GM19193 (cell line): ENCODE results near the gene MORN1.

Source experiments
- POLR2A ChIP-seq: IDR thresholded peaks from 4 replicates; pipeline ENCODE4 v1.6.1; 2011; ENCODE audit not compliant: insufficient read depth, insufficient read length; ENCODE audit errors: extremely low read depth

The MORN1 gene

GRCh38 chr1:2376931-2377672 is 14.3 kb downstream of the MORN1 start:
- no peak for TF ChIP-seq POLR2A

DNA sequence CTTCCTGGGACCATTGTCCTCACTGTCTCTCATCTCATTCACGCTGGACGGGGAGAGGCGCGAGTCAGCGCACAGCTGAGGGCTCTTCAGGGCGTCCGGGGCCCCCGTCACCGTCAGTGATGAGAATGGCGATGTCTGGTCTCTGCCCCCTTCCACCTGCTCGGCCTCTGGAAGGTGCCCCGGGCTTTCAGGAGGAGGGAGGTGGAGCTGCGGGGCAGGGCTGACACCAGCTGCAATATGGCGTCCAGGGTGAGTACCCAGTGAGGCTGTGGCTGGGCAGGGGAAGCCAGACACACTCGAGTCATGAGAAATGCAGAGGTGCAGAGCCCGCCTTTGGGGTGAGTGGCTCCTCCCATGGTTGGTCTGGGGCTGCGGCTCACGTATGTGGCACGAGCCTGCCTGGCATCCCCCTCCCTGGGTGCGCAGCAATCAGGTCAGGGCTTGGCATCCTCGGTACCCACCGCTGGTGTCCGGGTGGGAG is 15.1 kb downstream of the MORN1 start:
- no peak for TF ChIP-seq POLR2A

GRCh38 chr1:2375923-2376260 is 15.5 kb downstream of the MORN1 start:
- TF ChIP-seq POLR2A: no peak

GRCh38 chr1:2375246-2375922 is 16.0 kb downstream of the MORN1 start:
- no peak for TF ChIP-seq POLR2A

DNA sequence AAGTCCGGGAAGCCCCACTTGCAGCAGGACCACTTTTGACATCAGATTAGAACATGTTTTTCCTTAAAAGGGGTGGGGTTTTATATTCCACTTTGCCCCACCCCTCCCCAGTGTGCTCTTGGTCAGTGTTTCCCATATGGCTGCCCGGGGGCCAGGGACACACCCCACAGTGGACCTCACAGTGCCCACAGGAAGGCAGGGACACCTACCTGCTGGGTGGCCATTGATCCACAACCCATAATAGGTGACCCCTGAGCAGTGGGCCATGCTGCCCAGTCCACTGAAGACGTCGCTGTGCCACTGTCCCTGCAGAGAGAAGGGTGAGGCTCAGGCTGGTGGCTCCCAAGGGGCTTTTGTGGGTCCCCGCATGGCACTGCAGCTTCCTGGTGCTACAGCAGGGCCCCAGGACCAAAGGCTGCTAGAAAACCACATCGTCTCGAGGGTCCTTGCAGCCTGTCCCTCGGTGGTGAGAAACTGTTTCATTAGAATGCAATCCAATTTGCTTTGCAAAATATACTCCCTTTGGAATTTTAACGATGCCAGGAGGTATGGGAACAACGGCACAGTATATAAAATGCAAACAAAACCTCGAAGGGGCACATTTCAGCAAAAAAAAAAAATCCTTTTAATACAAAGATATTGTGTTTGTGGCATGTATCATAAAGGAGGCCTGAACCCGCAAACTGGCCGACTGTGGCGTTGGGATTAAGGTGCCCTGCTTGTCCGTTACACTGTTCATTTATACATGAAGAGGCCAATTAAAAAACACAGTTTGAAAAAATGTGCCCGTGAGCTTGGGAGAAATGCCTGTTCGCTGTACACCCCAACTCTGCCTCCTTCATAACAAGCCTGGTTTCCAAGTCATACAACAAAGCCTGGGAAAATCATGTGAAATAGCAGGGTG is 16.9 kb downstream of the MORN1 start:
- TF ChIP-seq POLR2A: no peak

GRCh38 chr1:2373551-2374251 is 17.7 kb downstream of the MORN1 start:
- TF ChIP-seq POLR2A: no peak

GRCh38 chr1:2372551-2373490 is 18.5 kb downstream of the MORN1 start:
- no peak for TF ChIP-seq POLR2A

DNA sequence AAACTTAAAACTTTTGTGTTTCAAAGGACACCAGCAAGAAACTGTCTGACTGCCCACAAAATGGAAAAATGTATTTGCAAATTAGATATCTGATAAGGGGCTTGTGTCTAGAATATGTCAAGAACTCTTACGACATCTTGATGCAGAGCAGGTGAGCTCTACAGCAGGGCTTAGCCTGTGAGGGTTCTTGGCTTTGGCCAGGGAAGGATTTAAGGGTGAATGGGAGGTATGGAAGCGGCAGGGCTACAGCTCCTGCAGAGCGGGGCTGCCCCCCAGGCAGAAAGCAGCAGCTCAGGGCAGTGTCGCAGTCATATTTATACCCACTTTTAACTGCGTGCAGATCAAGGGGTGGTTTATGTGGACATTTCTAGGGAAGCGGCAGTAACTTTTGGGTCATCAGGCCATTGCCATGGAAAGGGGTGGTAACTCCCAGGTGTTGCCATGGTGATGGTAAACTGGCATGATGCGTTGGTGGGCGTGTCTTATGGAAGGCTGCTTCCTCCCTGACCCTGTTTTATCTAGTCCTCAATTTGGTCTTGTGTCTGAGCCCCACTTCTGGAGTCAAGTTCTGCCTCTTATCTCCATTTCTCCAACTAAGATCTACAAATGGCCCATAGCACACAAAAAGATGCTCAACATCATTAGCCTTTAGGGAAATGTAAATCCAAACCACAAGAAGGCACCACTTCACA is 23.2 kb downstream of the MORN1 start:
- no peak for TF ChIP-seq POLR2A

GRCh38 chr1:2363847-2364513 is 27.4 kb downstream of the MORN1 start:
- TF ChIP-seq POLR2A: no peak

- TF ChIP-seq POLR2A: no peak
These were observed 30.6 kb downstream of the MORN1 start for GRCh38 chr1:2360588-2361364.

- TF ChIP-seq POLR2A: no peak
These were observed 32.4 kb downstream of the MORN1 start for GRCh38 chr1:2358651-2359640.

- TF ChIP-seq POLR2A: no peak
These were observed 33.3 kb downstream of the MORN1 start for GRCh38 chr1:2358072-2358471.
